Endothelial cell of umbilical vein (primary cell): ENCODE measurements around the gene VSIR. TPM values are rescaled to one million over a fixed set of nuclear protein-coding genes. Genes with fewer than 3 reads are reported as not detected.

Source experiments
- BruUV-seq: library from RNA; stranded (reverse); fragments of 400-500 nt; replicated peaks from 2 replicates; lab custom pipeline; 2021; lab: Mats Ljungman, UMichigan
- CTCF ChIA-PET: fragments of 300-600, 350-600 bp; sonication (Branson Sonifier 250); formaldehyde crosslinking; loops from one replicate; lab custom pipeline; 2021; ENCODE audit warnings: antibody characterized with exemption, inconsistent platforms; lab: Charles Lee
- POLR2A ChIA-PET: fragments of 300-600, 350-600 bp; sonication (Branson Sonifier 250); formaldehyde crosslinking; loops from one replicate; lab custom pipeline; 2021; ENCODE audit warnings: antibody characterized with exemption, inconsistent platforms; lab: Charles Lee
- DNase-seq: peaks from one replicate; pipeline ENCODE4 v3.0.0-alpha.2; 2011; ENCODE audit warnings: low read depth, low spot score
- FAIRE-seq: peaks from 2 replicates; lab custom pipeline; 2011; peaks lifted over from hg19 to GRCh38; lab: Jason Lieb, UNC
- H2AFZ ChIP-seq: 2 replicates; pipeline ENCODE4 v1.6.0; 2012; ENCODE audit warnings: low read depth, low read length, control low read depth, inconsistent platforms
- H3K27ac ChIP-seq: 2 replicates; pipeline ENCODE4 v1.5.1; 2011; ENCODE audit warnings: low read depth, mild to moderate bottlenecking, control low read depth, low read length, moderate library complexity; ENCODE audit not compliant: insufficient read depth
- H3K27me3 ChIP-seq, 2 experiments: 2 replicates each; pipeline versions ENCODE4 v1.6.0 to v1.6.1; 2011; ENCODE audit warnings: low read length in 2 of 2, mixed read lengths in 1 of 2; ENCODE audit not compliant: control insufficient read depth in 2 of 2, insufficient read depth in 2 of 2
- H3K36me3 ChIP-seq, 2 experiments: 2 replicates in 1 of 2; 3 replicates in 1 of 2; pipeline ENCODE4 v1.5.1; 2011; ENCODE audit warnings: low read length in 2 of 2, mild to moderate bottlenecking in 1 of 2, moderate library complexity in 1 of 2; ENCODE audit not compliant: control insufficient read depth in 2 of 2, insufficient read depth in 2 of 2; ENCODE audit errors: extremely low read depth in 1 of 2
- H3K4me1 ChIP-seq: 3 replicates; pipeline ENCODE4 v1.5.1; 2011; ENCODE audit warnings: mild to moderate bottlenecking, low read length; ENCODE audit not compliant: control insufficient read depth, insufficient read depth; ENCODE audit errors: extremely low read depth
- H3K4me2 ChIP-seq: 2 replicates; pipeline ENCODE4 v1.6.1; 2011; ENCODE audit warnings: low read length, control low read depth, mixed read lengths; ENCODE audit not compliant: insufficient read depth
- H3K4me3 ChIP-seq, 3 experiments: fragments of 200-600 bp in 1 of 3; sonication (generic), shearing (Covaris generic) in 1 of 3; replicated peaks in 1 of 3; 2 replicates each; pipeline ENCODE4 v1.5.1; 2011 to 2016; ENCODE audit warnings: control low read depth in 3 of 3, low read length in 3 of 3, mild to moderate bottlenecking in 2 of 3, inconsistent platforms in 1 of 3, low read depth in 1 of 3, moderate library complexity in 1 of 3; ENCODE audit not compliant: insufficient read depth in 1 of 3
- H3K79me2 ChIP-seq: 2 replicates; pipeline ENCODE4 v1.6.0; 2012; ENCODE audit warnings: low read length, inconsistent platforms; ENCODE audit not compliant: control insufficient read depth, insufficient read depth
- H3K9ac ChIP-seq: replicated peaks from 2 replicates; pipeline ENCODE3; 2011; ENCODE audit warnings: low read length, control low read depth; ENCODE audit not compliant: insufficient read depth; ENCODE audit errors: extremely low read depth
- H3K9me1 ChIP-seq: replicated peaks from 3 replicates; pipeline ENCODE4 v1.6.0; 2011; ENCODE audit warnings: mild to moderate bottlenecking, low read length; ENCODE audit not compliant: control insufficient read depth, insufficient read depth; ENCODE audit errors: extremely low read depth
- H3K9me3 ChIP-seq: replicated peaks from 2 replicates; pipeline ENCODE4 v1.5.1; 2012; ENCODE audit warnings: low read length, inconsistent platforms; ENCODE audit not compliant: control insufficient read depth, insufficient read depth
- H4K20me1 ChIP-seq: replicated peaks from 2 replicates; pipeline ENCODE3; 2011; ENCODE audit warnings: mild to moderate bottlenecking, low read length; ENCODE audit not compliant: control insufficient read depth, insufficient read depth; ENCODE audit errors: extremely low read depth
- EZH2 ChIP-seq: IDR thresholded peaks from 2 replicates; pipeline ENCODE4 v1.6.1; 2012; ENCODE audit warnings: borderline replicate concordance, low read depth, mild to moderate bottlenecking, moderate library complexity, low read length, inconsistent platforms; ENCODE audit not compliant: severe bottlenecking
- FOS ChIP-seq: IDR thresholded peaks from 2 replicates; pipeline ENCODE4 v1.6.1; 2011; ENCODE audit warnings: mild to moderate bottlenecking, low read length, moderate library complexity, borderline replicate concordance; ENCODE audit not compliant: insufficient read depth
- GATA2 ChIP-seq: IDR thresholded peaks from 2 replicates; pipeline ENCODE4 v1.7.0; 2011; ENCODE audit warnings: low read depth, mild to moderate bottlenecking, moderate library complexity, mixed read lengths, low read length; ENCODE audit not compliant: insufficient read length, insufficient read depth
- JUN ChIP-seq: IDR thresholded peaks from 2 replicates; pipeline ENCODE4 v1.6.1; 2011; ENCODE audit warnings: borderline replicate concordance, low read depth; ENCODE audit not compliant: insufficient read length, insufficient read depth
- MYC ChIP-seq: IDR thresholded peaks from one replicate; pipeline ENCODE4 v1.6.1; 2011; ENCODE audit warnings: mild to moderate bottlenecking, low read depth, low read length
- POLR2A ChIP-seq: IDR thresholded peaks from 2 replicates; pipeline ENCODE4 v1.6.1; 2012; ENCODE audit warnings: low read depth, mild to moderate bottlenecking, control low read depth, low read length
- POLR2AphosphoS5 ChIP-seq: IDR thresholded peaks from 2 replicates; pipeline ENCODE4 v1.6.1; 2012; ENCODE audit warnings: low read depth, mild to moderate bottlenecking, control low read depth, low read length, moderate library complexity; ENCODE audit not compliant: insufficient read depth
- dilution Hi-C: fragments of 300-500 bp; cut with MboI; formaldehyde crosslinking; loops from one replicate; pipeline ENCODE4 v1.15.0; 2019; ENCODE audit warnings: low sequenced_read_pairs; ENCODE audit not compliant: extremely low pct_ligation_motif_present
- intact Hi-C: fragments of 100-400 bp; cut with micrococcal nuclease; formaldehyde crosslinking; loops from one replicate; pipeline ENCODE4 v1.10.0; 2022
- polyA plus RNA-seq, 4 experiments: library from polyadenylated mRNA; depleted of rRNA in 3 of 4; stranded (reverse) in 3 of 4; unstranded in 1 of 4; fragments of >200 nt; gene quantifications; 2 replicates each; pipeline versions ENCODE4 v1.2.1 to v1.2.3, GENCODE V29; 2011 to 2012; ENCODE audit warnings: missing spikeins in 1 of 4
- total RNA-seq: library from RNA; stranded (reverse); gene quantifications from 2 replicates; pipeline ENCODE4 v1.2.3, GENCODE V29; 2021
- TF ChIP-seq, protein P1 (sequence below): IDR thresholded peaks from 2 replicates; pipeline ENCODE4 v1.6.1; 2011; ENCODE audit not compliant: insufficient read depth, insufficient read length
- TF ChIP-seq, protein P2 (sequence below), 2 donors: IDR thresholded peaks; 1 replicate in 1 of 2; 2 replicates in 1 of 2; pipeline ENCODE4 v1.5.1; 2011; ENCODE audit warnings: low read length in 2 of 2, mild to moderate bottlenecking in 2 of 2, moderate library complexity in 2 of 2, control low read depth in 1 of 2, inconsistent platforms in 1 of 2, low read depth in 1 of 2; ENCODE audit not compliant: insufficient read depth in 1 of 2; ENCODE audit errors: extremely low read depth in 1 of 2

VSIR gene
- total and polyA plus RNA-seq, 2 donors (not counting 3 experiments of a cell fraction or from before 2014, with no cell fraction given): 4.9 to 6.3 TPM

DNA sequence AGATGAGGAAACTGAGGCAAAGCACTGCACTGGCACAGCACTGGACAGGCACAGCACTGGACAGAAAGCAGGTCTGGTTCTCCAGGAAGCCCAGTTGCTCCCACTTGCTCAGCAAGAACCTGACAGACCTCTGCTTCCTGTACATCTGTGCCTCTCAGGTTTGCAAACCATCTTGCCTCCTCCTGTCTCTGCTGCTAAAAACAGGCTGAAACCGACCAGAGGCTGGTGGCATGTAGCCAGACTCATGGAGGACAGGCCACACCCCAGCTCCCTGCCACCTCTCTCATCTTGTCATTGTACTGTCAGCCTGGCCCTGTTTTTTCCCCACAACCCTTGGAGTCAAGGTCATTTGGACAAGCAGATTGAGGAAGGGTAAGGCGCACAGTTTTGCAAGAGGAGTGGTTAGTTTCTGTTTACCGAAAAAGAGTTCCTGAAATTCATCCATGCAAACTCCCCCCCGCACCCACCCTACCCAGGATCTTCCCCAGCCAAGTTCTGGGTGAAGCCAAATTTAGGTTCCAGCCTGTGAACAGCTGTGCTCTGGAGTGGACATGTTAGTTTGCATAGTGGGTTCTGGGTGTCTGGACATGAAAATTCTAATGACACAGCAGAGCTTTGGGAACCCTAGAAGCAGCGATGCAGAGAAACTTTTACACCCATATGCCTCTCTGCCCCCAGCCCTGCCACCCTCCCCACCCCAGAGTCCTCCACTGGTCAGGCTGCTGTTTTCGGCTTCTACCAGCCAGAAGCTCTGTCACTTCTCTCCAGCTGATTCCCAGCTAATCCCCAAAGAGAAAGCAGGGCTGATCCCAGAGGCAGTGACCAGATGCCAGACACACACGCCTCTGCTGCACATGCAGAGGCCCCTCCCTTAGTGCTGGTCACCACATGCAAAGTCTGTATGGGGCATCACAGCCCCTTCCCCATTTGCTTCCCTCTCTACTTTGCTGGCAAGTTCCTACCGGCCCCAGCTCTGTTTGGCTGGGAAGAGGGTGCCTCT is 45.3 kb downstream of the VSIR start:
- BruUV-seq: no TSS peak
- intact Hi-C loops (loop anchor here (2.0 to 10.0 kb wide), 3 partner anchors 45 to 167 kb away; partner anchors contain the start of gene VSIR), dilution Hi-C loops (no loop called here)
- Histone ChIP-seq H3K36me3 (no peaks in the 10 kb centered on the region), H3K9me1 (no peaks in the 10 kb centered on the region), H3K9me3 (no peaks in the 10 kb centered on the region), H3K9ac (no peak overlapping the region), H3K4me3 (no peak overlapping the region), H3K4me1 (peaks cover 3% of the 10 kb centered on the region), H3K4me2 (no peak overlapping the region), H3K27me3 (peaks cover 0 to 2% of the 10 kb centered on the region in 2 experiments), H4K20me1 (no peaks in the 10 kb centered on the region), H3K27ac (no peak overlapping the region), H3K79me2 (no peaks in the 10 kb centered on the region), H2AFZ (no peak overlapping the region)
- CTCF ChIA-PET: interaction anchor here (0.9 to 1.5 kb wide), 6 partner anchors 9 to 158 kb away, joined by 3 to 6 read pairs (median 4); partner anchors contain the start of gene VSIR
- DNase-seq (no peak), FAIRE-seq (no peak)
- TF ChIP-seq, protein P1, sequence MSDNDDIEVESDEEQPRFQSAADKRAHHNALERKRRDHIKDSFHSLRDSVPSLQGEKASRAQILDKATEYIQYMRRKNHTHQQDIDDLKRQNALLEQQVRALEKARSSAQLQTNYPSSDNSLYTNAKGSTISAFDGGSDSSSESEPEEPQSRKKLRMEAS: no peak
- TF ChIP-seq JUN (no peak), GATA2 (no peak), EZH2 (no peak), MYC (no peak), FOS (no peak), POLR2A (no peak), POLR2AphosphoS5 (no peak)
- TF ChIP-seq, protein P2, sequence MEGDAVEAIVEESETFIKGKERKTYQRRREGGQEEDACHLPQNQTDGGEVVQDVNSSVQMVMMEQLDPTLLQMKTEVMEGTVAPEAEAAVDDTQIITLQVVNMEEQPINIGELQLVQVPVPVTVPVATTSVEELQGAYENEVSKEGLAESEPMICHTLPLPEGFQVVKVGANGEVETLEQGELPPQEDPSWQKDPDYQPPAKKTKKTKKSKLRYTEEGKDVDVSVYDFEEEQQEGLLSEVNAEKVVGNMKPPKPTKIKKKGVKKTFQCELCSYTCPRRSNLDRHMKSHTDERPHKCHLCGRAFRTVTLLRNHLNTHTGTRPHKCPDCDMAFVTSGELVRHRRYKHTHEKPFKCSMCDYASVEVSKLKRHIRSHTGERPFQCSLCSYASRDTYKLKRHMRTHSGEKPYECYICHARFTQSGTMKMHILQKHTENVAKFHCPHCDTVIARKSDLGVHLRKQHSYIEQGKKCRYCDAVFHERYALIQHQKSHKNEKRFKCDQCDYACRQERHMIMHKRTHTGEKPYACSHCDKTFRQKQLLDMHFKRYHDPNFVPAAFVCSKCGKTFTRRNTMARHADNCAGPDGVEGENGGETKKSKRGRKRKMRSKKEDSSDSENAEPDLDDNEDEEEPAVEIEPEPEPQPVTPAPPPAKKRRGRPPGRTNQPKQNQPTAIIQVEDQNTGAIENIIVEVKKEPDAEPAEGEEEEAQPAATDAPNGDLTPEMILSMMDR (IDR thresholded peaks at IDR 0.05; ENCODE audit: extremely low read depth in 1 of 2, insufficient read depth in 1 of 2, low read depth in 1 of 2, low read length in 2 of 2): no peak
- POLR2A ChIA-PET: no interaction called here
